RWPE2 (cell line): ENCODE data around the gene PLPP1.

Experiments used
- ATAC-seq: fragments of 200-7000 bp; cut with Tn5 transposase; 3 replicates; pipeline ENCODE4 v1.9.1; 2021; ENCODE audit warnings: low read depth
- DNase-seq: peaks from one replicate; pipeline ENCODE4 v3.0.0-alpha.2; 2020; ENCODE audit warnings: low spot score
- H3K27ac ChIP-seq: fragments of 450-650 bp; 2 replicates; pipeline ENCODE4 v1.5.1; 2017; ENCODE audit warnings: mild to moderate bottlenecking; ENCODE audit not compliant: poor library complexity, severe bottlenecking
- H3K27me3 ChIP-seq: fragments of 250-450 bp; sonication (Bioruptor Pico); 2 replicates; pipeline ENCODE4 v1.5.1; 2021; ENCODE audit warnings: mild to moderate bottlenecking, moderate library complexity; ENCODE audit not compliant: insufficient read depth, poor library complexity, severe bottlenecking
- H3K36me3 ChIP-seq: fragments of 250-450 bp; sonication (Bioruptor Pico); 2 replicates; pipeline ENCODE4 v1.5.1; 2020; ENCODE audit warnings: low read depth, mild to moderate bottlenecking, moderate library complexity
- H3K4me1 ChIP-seq: fragments of 250-450 bp; sonication (Bioruptor Pico); 2 replicates; pipeline ENCODE4 v1.5.1; 2021; ENCODE audit warnings: mild to moderate bottlenecking, moderate library complexity; ENCODE audit not compliant: insufficient read depth, poor library complexity, severe bottlenecking
- H3K4me3 ChIP-seq: fragments of 250-450 bp; sonication (Bioruptor Pico); 2 replicates; pipeline ENCODE4 v1.5.1; 2021; ENCODE audit warnings: mild to moderate bottlenecking, moderate library complexity; ENCODE audit not compliant: severe bottlenecking
- H3K9me3 ChIP-seq: fragments of 250-450 bp; sonication (Bioruptor Pico); 2 replicates; pipeline ENCODE4 v1.5.1; 2021; ENCODE audit warnings: mild to moderate bottlenecking, moderate library complexity; ENCODE audit not compliant: severe bottlenecking
- CTCF ChIP-seq: fragments of 450-650 bp; IDR thresholded peaks from one replicate; pipeline ENCODE4 v1.5.1; 2017; ENCODE audit warnings: mild to moderate bottlenecking, moderate library complexity; ENCODE audit not compliant: poor library complexity, severe bottlenecking

PLPP1 gene

GRCh38 chr5:55429221-55429612, 105.5 kb downstream of the PLPP1 start:
- ATAC-seq (no peak), DNase-seq (no peak)
- TF ChIP-seq CTCF = no peak
- H3K9me3 ChIP-seq = no peaks in the 10 kb centered on the region
- H3K36me3 ChIP-seq = peaks cover 38% of the 10 kb centered on the region
- no peak overlapping the region for H3K27ac ChIP-seq
- H3K4me1 ChIP-seq = no peaks in the 10 kb centered on the region
- H3K4me3 ChIP-seq = no peak overlapping the region
- no peaks in the 10 kb centered on the region for H3K27me3 ChIP-seq

DNA sequence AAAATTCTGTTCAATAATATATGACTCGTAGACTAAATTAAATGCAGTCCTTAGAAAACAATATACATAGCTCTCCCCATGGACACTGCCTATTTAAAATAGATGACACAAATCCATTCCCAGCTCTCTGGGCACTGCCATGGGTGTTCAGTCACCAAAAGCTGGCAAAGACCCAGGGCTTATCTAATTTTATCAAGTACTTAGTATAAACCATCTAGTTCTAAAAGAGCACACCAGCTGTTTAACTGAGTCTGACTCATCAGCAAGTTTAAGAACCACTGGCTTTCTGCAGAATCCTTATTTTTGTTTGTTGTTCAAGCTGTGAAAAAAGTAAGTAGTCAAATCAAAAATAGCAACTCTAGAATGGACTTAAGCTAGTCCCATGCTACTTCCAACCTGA, 107.6 kb downstream of the PLPP1 start:
- no peak for ATAC-seq
- H3K27ac ChIP-seq = no peak overlapping the region
- H3K27me3 ChIP-seq = no peaks in the 10 kb centered on the region
- H3K36me3 ChIP-seq = peaks cover 59% of the 10 kb centered on the region
- no peaks in the 10 kb centered on the region for H3K9me3 ChIP-seq
- DNase-seq = no peak
- no peak overlapping the region for H3K4me3 ChIP-seq
- TF ChIP-seq CTCF = no peak
- H3K4me1 ChIP-seq = no peaks in the 10 kb centered on the region

DNA sequence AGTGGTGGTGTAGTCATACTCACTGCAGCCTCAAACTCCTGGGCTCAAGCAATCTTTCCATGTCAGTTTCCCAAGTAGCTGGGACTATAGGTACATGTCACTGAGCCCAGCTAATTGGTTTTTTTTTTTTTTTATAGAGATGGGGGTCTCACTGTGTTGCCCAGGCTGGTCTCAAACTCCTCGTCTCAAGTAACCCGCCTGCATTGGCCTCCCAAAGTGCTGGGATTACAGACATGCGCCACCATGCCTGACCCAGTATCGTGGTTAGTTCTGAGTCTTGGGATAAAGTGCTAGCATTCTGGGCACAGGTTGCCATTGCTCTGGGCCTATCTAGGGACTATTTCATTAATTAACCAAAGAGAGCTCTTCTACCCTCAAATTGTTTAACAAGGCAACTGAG, 108.3 kb downstream of the PLPP1 start:
- peaks cover 63% of the 10 kb centered on the region for H3K36me3 ChIP-seq
- H3K4me1 ChIP-seq = no peaks in the 10 kb centered on the region
- H3K4me3 ChIP-seq = no peak overlapping the region
- no peaks in the 10 kb centered on the region for H3K27me3 ChIP-seq
- ATAC-seq (no peak), DNase-seq (no peak)
- H3K27ac ChIP-seq = no peak overlapping the region
- no peak for TF ChIP-seq CTCF
- H3K9me3 ChIP-seq = no peaks in the 10 kb centered on the region

- ATAC-seq (peak; percentile 46; the same call in 1 of the 3 replicates), DNase-seq (no peak)
- Histone ChIP-seq H3K4me3 (no peak overlapping the region), H3K4me1 (peaks cover 2% of the 10 kb centered on the region), H3K27me3 (no peaks in the 10 kb centered on the region), H3K27ac (no peak overlapping the region), H3K9me3 (no peaks in the 10 kb centered on the region), H3K36me3 (peaks cover 84% of the 10 kb centered on the region)
- no peak for TF ChIP-seq CTCF
These were observed 113.7 kb downstream of the PLPP1 start for GRCh38 chr5:55421074-55421529.

DNA sequence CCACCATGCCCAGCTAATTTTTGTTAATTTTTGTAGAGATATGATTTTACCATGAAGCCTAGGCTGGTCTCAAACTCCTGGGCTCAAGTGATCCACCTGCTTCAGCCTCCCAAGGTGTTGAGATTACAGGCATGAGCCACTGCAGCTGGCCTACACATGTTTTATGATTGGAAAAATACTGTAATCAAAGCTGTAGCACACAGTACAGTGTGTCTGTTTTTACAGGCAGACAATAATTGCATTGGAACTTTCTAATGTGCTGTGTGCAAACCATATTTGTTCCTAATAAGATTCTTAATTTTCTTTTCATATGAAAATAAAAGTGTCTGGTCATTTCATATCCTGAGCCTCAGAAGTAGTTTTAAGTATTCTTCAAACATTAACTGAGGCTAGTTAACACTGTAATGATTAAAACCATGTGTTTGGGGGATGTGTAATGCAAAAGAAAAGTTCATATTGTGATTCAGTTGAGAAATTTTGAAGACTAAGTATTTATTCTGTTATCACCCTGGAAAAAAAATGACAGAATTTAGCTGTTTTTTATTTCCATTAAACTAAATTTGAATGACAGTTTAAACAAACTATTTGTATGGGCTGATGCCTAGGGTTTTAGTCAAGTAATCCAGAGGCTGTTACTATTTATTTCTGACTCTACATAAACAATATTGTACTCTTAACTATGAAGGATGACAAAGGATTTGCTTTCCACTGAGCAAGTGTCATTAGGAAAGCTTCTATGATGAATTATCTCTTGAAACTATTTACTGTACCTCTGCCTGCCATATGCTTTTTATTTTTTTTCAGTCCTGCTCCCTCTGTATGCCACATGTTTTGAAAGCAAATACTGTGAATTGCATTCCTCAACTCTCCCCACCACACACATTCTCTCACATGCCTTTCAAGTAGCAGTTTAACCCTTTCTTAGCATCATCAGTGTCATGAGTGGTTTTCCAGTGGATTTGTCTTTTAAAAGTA, 115.5 kb downstream of the PLPP1 start:
- DNase-seq (no peak), ATAC-seq (no peak)
- Histone ChIP-seq H3K4me3 (no peak overlapping the region), H3K36me3 (peaks cover 84% of the 10 kb centered on the region), H3K9me3 (no peaks in the 10 kb centered on the region), H3K27me3 (no peaks in the 10 kb centered on the region), H3K4me1 (peaks cover 2% of the 10 kb centered on the region), H3K27ac (no peak overlapping the region)
- no peak for TF ChIP-seq CTCF
